Esophagus muscularis mucosa (tissue), 4 donors: ENCODE results near the gene ULK3.

Experiments
- CTCF ChIP-seq, 3 experiments: fragments of 200-600 bp in 2 of 3; fragments of 450-650 bp in 1 of 3; sonication (generic) in 2 of 3; IDR thresholded peaks; one replicate each; pipeline ENCODE4 v1.5.1; 2017 to 2019; ENCODE audit warnings: antibody characterized with exemption in 3 of 3, mild to moderate bottlenecking in 2 of 3, moderate library complexity in 1 of 3
- EP300 ChIP-seq: sonication (generic); formaldehyde crosslinking; IDR thresholded peaks from one replicate; pipeline ENCODE4 v1.6.1; 2017; ENCODE audit warnings: antibody characterized with exemption
- POLR2A ChIP-seq: fragments of 450-650 bp; IDR thresholded peaks from one replicate; pipeline ENCODE4 v1.6.1; 2017; ENCODE audit warnings: antibody characterized with exemption, moderate library complexity, mild to moderate bottlenecking, low read depth
- POLR2AphosphoS5 ChIP-seq, 2 donors: sonication (generic); formaldehyde crosslinking; IDR thresholded peaks; one replicate each; pipeline ENCODE4 v1.6.1; 2017; ENCODE audit warnings: antibody characterized with exemption in 2 of 2

DNA sequence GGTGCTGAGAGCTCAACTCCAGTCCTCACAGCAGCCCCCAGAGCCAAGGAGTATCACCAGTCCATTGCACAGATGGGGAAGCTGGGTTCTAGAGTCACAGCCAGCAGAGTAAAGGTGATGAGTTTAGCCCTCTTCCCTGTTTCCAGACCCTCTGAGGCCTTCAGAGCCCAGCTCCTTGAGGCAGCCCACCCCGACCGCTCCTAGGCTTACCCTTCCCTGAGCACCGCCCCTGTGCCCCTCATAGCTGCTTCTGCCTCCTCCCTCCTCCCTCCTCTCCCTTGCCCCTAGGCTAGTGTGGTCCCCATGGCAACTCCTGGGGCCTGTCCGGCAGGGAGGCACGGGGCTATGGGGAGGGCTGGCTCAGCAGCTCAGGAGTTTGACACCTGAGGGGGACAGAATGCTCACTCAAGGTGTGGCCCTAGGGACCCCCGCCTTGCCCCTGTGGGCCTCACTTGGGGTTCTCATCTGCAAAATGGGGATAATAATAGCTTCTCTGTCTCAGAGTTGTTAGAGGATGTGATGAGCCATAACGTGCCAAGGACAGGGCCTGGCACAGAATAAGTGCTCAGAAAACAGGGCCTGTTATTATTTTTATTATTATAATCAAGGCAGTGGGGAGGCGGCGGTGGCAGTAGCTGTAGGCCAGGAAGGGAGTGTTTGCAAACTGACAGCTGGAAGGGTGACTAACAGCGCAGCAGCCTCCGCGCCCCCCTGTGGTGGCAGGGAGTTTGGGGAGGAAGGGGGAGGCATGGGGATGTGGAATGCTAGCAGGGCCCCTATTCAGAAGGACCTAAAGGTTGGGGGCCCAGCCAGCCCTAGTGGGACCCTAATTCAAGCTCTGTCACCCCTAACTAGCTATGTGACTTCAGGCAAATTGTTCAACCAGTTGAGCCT, 49.6 kb downstream of the ULK3 start:
- TF ChIP-seq POLR2AphosphoS5 (IDR thresholded peaks at IDR 0.05) (no peak), CTCF (IDR thresholded peaks at IDR 0.05) (peak in 1 of 3 experiments; percentile 3), POLR2A (no peak), EP300 (no peak)
